Adrenal gland (tissue), 12 donors: Measurements from ENCODE around the gene AP2S1. TPM values are rescaled to one million over a fixed set of nuclear protein-coding genes. Genes with fewer than 3 reads are reported as not detected.

Experiments
- DNase-seq, 7 donors: peaks; one replicate each; pipeline ENCODE4 v3.0.0-alpha.2; 2019 to 2020
- H3K27ac ChIP-seq, 5 donors: fragments of 200-600 bp; sonication (generic) in 4 of 5; 1 replicate in 3 of 5; 2 replicates in 2 of 5; pipeline versions ENCODE4 v1.5.1 to v1.8.0; 2016 to 2020; ENCODE audit warnings: mild to moderate bottlenecking in 1 of 5
- H3K27me3 ChIP-seq: fragments of 200-600 bp; 2 replicates; pipeline ENCODE4 v1.8.0; 2021
- H3K36me3 ChIP-seq, 2 donors: fragments of 200-600 bp; replicated peaks in 1 of 2; 1 replicate in 1 of 2; 2 replicates in 1 of 2; pipeline versions ENCODE4 v1.5.1 to v1.8.0; 2018 to 2022
- H3K4me1 ChIP-seq, 2 donors: fragments of 200-600 bp; replicated peaks in 1 of 2; 1 replicate in 1 of 2; 2 replicates in 1 of 2; pipeline versions ENCODE4 v1.5.1 to v1.8.0; 2018 to 2021
- H3K4me3 ChIP-seq, 4 donors: fragments of 200-600 bp; sonication (generic) in 3 of 4; one replicate each; pipeline ENCODE4 v1.5.1; 2016 to 2018
- H3K9me3 ChIP-seq, 3 donors: fragments of 200-600 bp; sonication (generic) in 1 of 3; replicated peaks in 1 of 3; 1 replicate in 2 of 3; 2 replicates in 1 of 3; pipeline versions ENCODE4 v1.5.1 to v1.8.0; 2016 to 2021
- CTCF ChIP-seq, 6 experiments: fragments of 450-650 bp in 4 of 6; fragments of 200-600 bp in 2 of 6; sonication (generic) in 1 of 6; IDR thresholded peaks; 1 replicate in 5 of 6; 2 replicates in 1 of 6; pipeline versions ENCODE4 v1.5.1 to v1.8.0; 2016 to 2021; ENCODE audit warnings: antibody characterized with exemption in 6 of 6, mild to moderate bottlenecking in 2 of 6, moderate library complexity in 1 of 6
- POLR2A ChIP-seq, 2 donors: fragments of 450-650 bp; IDR thresholded peaks; one replicate each; pipeline ENCODE4 v1.6.1; 2017; ENCODE audit warnings: antibody characterized with exemption in 2 of 2, mild to moderate bottlenecking in 2 of 2, moderate library complexity in 1 of 2
- WGBS, 4 donors: extraction: QIAGEN DNeasy Blood & Tissue Kit in 2 of 4; methylation state at CpG; one replicate each; pipeline versions ENCODE4 v1.1.5 to v1.1.7; 2013 to 2017; 5-methylcytosine and 5-hydroxymethylcytosine counted together
- intact Hi-C, 2 donors: fragments of 100-400 bp; cut with DNase I; formaldehyde crosslinking; loops; one replicate each; pipeline versions ENCODE4 v1.14.1 to v1.15.0; 2022 to 2023
- polyA plus RNA-seq, 3 donors: library from polyadenylated mRNA; stranded (reverse); fragments of 200-250 nt in 2 of 3; fragments of 350-450 nt in 1 of 3; fragmentation: Illumina TruSeq in 1 of 3; extraction: RNeasy Lipid Tissue Mini Kit (QIAGEN cat#74804) in 1 of 3; gene quantifications; one replicate each; pipeline ENCODE4 v1.2.3, GENCODE V29; 2013 to 2014
- total RNA-seq, 9 donors: library from RNA; depleted of rRNA in 4 of 9; stranded (reverse); fragments of >200 nt in 4 of 9; fragments of 120-200 nt in 1 of 9; fragmentation: NEBNext Ultra II Directional in 1 of 9; extraction: Animal tissue kit (Norgen Biotek cat#: 25700) in 1 of 9; gene quantifications; one replicate each; pipeline versions ENCODE4 v1.1.0 to v1.2.4, GENCODE V29; 2013 to 2023
- donor health status: healthy with polysubstance abuse.
- donor health status: Bipolar disorder and iron deficiency.
- donor health status: DM: yes; HTN: yes; CAD: no.
- donor health status: DM: no; HTN: no; CAD: no.
- donor health status: DM: no; HTN: no; CAD: no.
- donor health status: DM: yes; HTN: yes; CAD: no.

The AP2S1 gene
- total and polyA plus RNA-seq, 12 donors, result 91.1 to 216 (median 166) TPM

GRCh38 chr19:46868025-46868802, 17.6 kb upstream of the AP2S1 start:
- intact Hi-C loops, result no loop called here
- 96 to 98% (median 97%) methylated on average over 4 of the region's 4 CpGs for WGBS, 4 donors
- Histone ChIP-seq H3K27me3 (no peaks in the 10 kb centered on the region), H3K36me3 (no peaks in the 10 kb centered on the region), H3K4me1 (peaks cover 20 to 38% of the 10 kb centered on the region in 2 donors), H3K9me3 (no peaks in the 10 kb centered on the region), H3K27ac (no peak overlapping the region), H3K4me3 (no peak overlapping the region)
- DNase-seq, result peak in 1 of 7 donors; percentile 41
- TF ChIP-seq POLR2A (IDR thresholded peaks at IDR 0.05), result no peak
- TF ChIP-seq CTCF (IDR thresholded peaks at IDR 0.05), result no peak

GRCh38 chr19:46867170-46867569, 16.5 kb upstream of the AP2S1 start:
- 46 to 58% (median 51%) methylated on average over 3 of the region's 3 CpGs for WGBS, 4 donors

GRCh38 chr19:46866407-46867136, 15.9 kb upstream of the AP2S1 start:
- Histone ChIP-seq H3K27me3 (no peaks in the 10 kb centered on the region), H3K27ac (no peak overlapping the region), H3K4me3 (no peak overlapping the region), H3K9me3 (no peaks in the 10 kb centered on the region), H3K4me1 (peaks cover 35 to 51% of the 10 kb centered on the region in 2 donors), H3K36me3 (no peaks in the 10 kb centered on the region)
- intact Hi-C loops, result no loop called here
- DNase-seq, result peak in 1 of 7 donors; percentile 41
- TF ChIP-seq CTCF (IDR thresholded peaks at IDR 0.05) (no peak), POLR2A (IDR thresholded peaks at IDR 0.05) (no peak)
- WGBS, 4 donors, result 36 to 42% (median 39%) methylated on average over 3 of the region's 3 CpGs

More at GRCh38 chr19:46867170-46867569, 16.5 kb upstream of the AP2S1 start:
- no peak for TF ChIP-seq POLR2A (IDR thresholded peaks at IDR 0.05)
- no peak for TF ChIP-seq CTCF (IDR thresholded peaks at IDR 0.05)
- no peaks in the 10 kb centered on the region for H3K27me3 ChIP-seq
- H3K9me3 ChIP-seq, result no peaks in the 10 kb centered on the region
- peaks cover 30 to 48% of the 10 kb centered on the region in 2 donors for H3K4me1 ChIP-seq
- no peak for DNase-seq
- H3K4me3 ChIP-seq, result no peak overlapping the region
- no peaks in the 10 kb centered on the region for H3K36me3 ChIP-seq
- intact Hi-C loops, result no loop called here
- no peak overlapping the region for H3K27ac ChIP-seq
